A549 (cell line): Measurements from ENCODE around the gene SAP30. TPM values are rescaled to one million over a fixed set of nuclear protein-coding genes. Genes with fewer than 3 reads are reported as not detected.

Source experiments
- ATAC-seq, 2 experiments: fragments of 200-7000 bp in 1 of 2; fragments of >200 bp in 1 of 2; cut with Nextera tagmentation in 1 of 2; cut with Tn5 transposase in 1 of 2; 3 replicates each; pipeline versions ENCODE4 v1.8.0 to v1.9.1; 2018 to 2020; ENCODE audit warnings: mild to moderate bottlenecking in 1 of 2, moderate library complexity in 1 of 2
- CTCF ChIA-PET: fragments of 300-600 bp; sonication (Branson Sonifier 250); formaldehyde crosslinking; extraction: SDS; loops from one replicate; lab custom pipeline; 2021; ENCODE audit warnings: antibody characterized with exemption, inconsistent platforms; lab: Yijun Ruan, JAX
- POLR2A ChIA-PET: fragments of 350-600 bp; formaldehyde crosslinking; extraction: SDS; loops from one replicate; lab custom pipeline; 2021; ENCODE audit warnings: antibody characterized with exemption, inconsistent platforms; lab: Yijun Ruan, JAX
- DNase-seq, 2 experiments: peaks; one replicate each; pipeline versions ENCODE4 v3.0.0 to v3.0.0-alpha.2; 2011 to 2016; ENCODE audit warnings: low read depth in 1 of 2, low spot score in 1 of 2
- FAIRE-seq: peaks from 2 replicates; lab custom pipeline; 2011; peaks lifted over from hg19 to GRCh38; lab: Jason Lieb, UNC
- H3K27ac ChIP-seq, 2 experiments: fragments of >200 bp; sonication (Bioruptor Twin); formaldehyde crosslinking; 3 replicates each; pipeline ENCODE4 v1.5.1; 2016 to 2017
- H3K4me1 ChIP-seq: fragments of >200 bp; sonication (Bioruptor Twin); formaldehyde crosslinking; 3 replicates; pipeline ENCODE4 v1.6.1; 2016
- H3K4me2 ChIP-seq: fragments of >200 bp; sonication (Bioruptor Twin); formaldehyde crosslinking; 3 replicates; pipeline ENCODE4 v1.6.1; 2016
- H3K4me3 ChIP-seq: fragments of >200 bp; sonication (Bioruptor Twin); formaldehyde crosslinking; 3 replicates; pipeline ENCODE4 v1.5.1; 2016
- H3K9me3 ChIP-seq: fragments of >200 bp; sonication (Bioruptor Twin); formaldehyde crosslinking; 3 replicates; pipeline ENCODE4 v1.6.1; 2016
- BHLHE40 ChIP-seq: IDR thresholded peaks from 2 replicates; pipeline ENCODE4 v1.6.1; 2012; ENCODE audit warnings: low read depth, low read length, inconsistent platforms
- CBX2 ChIP-seq: fragments of 200-600 bp; sonication (generic); IDR thresholded peaks from 2 replicates; pipeline ENCODE4 v1.6.1; 2016; ENCODE audit warnings: low read depth, mild to moderate bottlenecking, borderline replicate concordance
- CHD2 ChIP-seq: fragments of 150-350 bp; IDR thresholded peaks from 2 replicates; pipeline ENCODE4 v1.6.1; 2014; ENCODE audit warnings: low read length; ENCODE audit not compliant: partially characterized antibody
- CHD4 ChIP-seq: fragments of 200-600 bp; sonication (generic); IDR thresholded peaks from 2 replicates; pipeline ENCODE4 v1.6.1; 2016; ENCODE audit warnings: antibody characterized with exemption, mild to moderate bottlenecking, borderline replicate concordance
- EHMT2 ChIP-seq: fragments of 200-600 bp; sonication (generic); IDR thresholded peaks from 2 replicates; pipeline ENCODE4 v1.6.1; 2016; ENCODE audit warnings: antibody characterized with exemption, low read depth, mild to moderate bottlenecking, moderate library complexity
- ESRRA ChIP-seq: fragments of 150-350 bp; IDR thresholded peaks from 2 replicates; pipeline ENCODE4 v1.6.1; 2014; ENCODE audit warnings: mild to moderate bottlenecking, low read length, borderline replicate concordance
- FOSL2 ChIP-seq, 2 experiments: fragments of 450-650 bp in 1 of 2; fragments of >200 bp in 1 of 2; sonication (Bioruptor Twin) in 1 of 2; formaldehyde crosslinking; IDR thresholded peaks; 2 replicates each; pipeline versions ENCODE4 v1.5.0 to v1.6.1; 2016 to 2020; ENCODE audit warnings: mild to moderate bottlenecking in 1 of 2, moderate library complexity in 1 of 2
- FOXS1 ChIP-seq: fragments of 250-450 bp; sonication (Bioruptor Pico); IDR thresholded peaks from 2 replicates; pipeline ENCODE4 v1.5.0; 2020; ENCODE audit warnings: mild to moderate bottlenecking, moderate library complexity
- HDAC2 ChIP-seq: fragments of 200-600 bp; sonication (generic); IDR thresholded peaks from 2 replicates; pipeline ENCODE4 v1.6.1; 2016
- HOXB5 ChIP-seq: fragments of 250-450 bp; sonication (Bioruptor Pico); IDR thresholded peaks from 2 replicates; pipeline ENCODE4 v1.5.0; 2020; ENCODE audit warnings: mild to moderate bottlenecking, moderate library complexity
- JUN ChIP-seq, 2 experiments: fragments of >200 bp; sonication (Bioruptor Twin); formaldehyde crosslinking; IDR thresholded peaks; 2 replicates in 1 of 2; 3 replicates in 1 of 2; pipeline ENCODE4 v1.6.1; 2016 to 2017
- KDM1A ChIP-seq: fragments of 200-600 bp; sonication (generic); IDR thresholded peaks from 2 replicates; pipeline ENCODE4 v1.6.1; 2016; ENCODE audit warnings: low read depth, mild to moderate bottlenecking
- MAZ ChIP-seq: fragments of 150-350 bp; IDR thresholded peaks from 2 replicates; pipeline ENCODE4 v1.6.1; 2014; ENCODE audit warnings: antibody characterized with exemption, low read depth, low read length, borderline replicate concordance
- NFE2L2 ChIP-seq: fragments of 150-350 bp; conservative IDR thresholded peaks from 2 replicates; pipeline ENCODE4 v1.6.1; 2014; ENCODE audit warnings: low read length
- PBX3 ChIP-seq: IDR thresholded peaks from 2 replicates; pipeline ENCODE4 v1.6.1; 2012
- POLR2A ChIP-seq: IDR thresholded peaks from 2 replicates; pipeline ENCODE4 v1.6.1; 2012; ENCODE audit warnings: mild to moderate bottlenecking, low read length
- POLR2AphosphoS2 ChIP-seq: conservative IDR thresholded peaks from 2 replicates; pipeline ENCODE4 v1.6.1; 2012; ENCODE audit warnings: low read length, improper control_type of control experiment, inconsistent platforms
- TFCP2L1 ChIP-seq: fragments of 250-450 bp; sonication (Bioruptor Pico); IDR thresholded peaks from 2 replicates; pipeline ENCODE4 v1.5.0; 2021; ENCODE audit warnings: mild to moderate bottlenecking
- ZC3H11A ChIP-seq: fragments of 450-650 bp; IDR thresholded peaks from 2 replicates; pipeline ENCODE4 v1.6.1; 2014; ENCODE audit warnings: antibody characterized with exemption, mild to moderate bottlenecking
- ZFP36 ChIP-seq: fragments of 450-650 bp; IDR thresholded peaks from 2 replicates; pipeline ENCODE4 v1.6.1; 2014; ENCODE audit warnings: borderline replicate concordance; ENCODE audit not compliant: partially characterized antibody
- WGBS: methylation state at CpG from one replicate; pipeline ENCODE4 v1.1.6; 2017; ENCODE audit errors: missing lambda C conversion rate; 5-methylcytosine and 5-hydroxymethylcytosine counted together
- polyA plus RNA-seq, 4 experiments: library from polyadenylated mRNA; depleted of rRNA in 3 of 4; stranded (reverse); fragments of >200 nt; fragmentation: RNase III in 1 of 4; extraction: RNeasy Plus Mini Kit Qiagen cat#74134 plus additional on column Dnase treatment in 1 of 4; gene quantifications; 2 replicates in 3 of 4; 3 replicates in 1 of 4; pipeline ENCODE4 v1.2.3, GENCODE V29; 2011 to 2017
- TF ChIP-seq, protein P1 (sequence below): IDR thresholded peaks from 2 replicates; pipeline ENCODE4 v1.6.1; 2012; ENCODE audit warnings: low read depth, borderline replicate concordance
- TF ChIP-seq, protein P2 (sequence below): fragments of 250-450 bp; sonication (Bioruptor Pico); IDR thresholded peaks from 2 replicates; pipeline ENCODE4 v1.5.0; 2020; ENCODE audit warnings: low read depth, mild to moderate bottlenecking, moderate library complexity

The SAP30 gene
- polyA plus RNA-seq, 2 of the 4 experiments (the other 2 are of a cell fraction), result 18.4 to 19.6 TPM

GRCh38 chr4:173365359-173365996 lies 5.3 kb upstream of the SAP30 start:
- no peak overlapping the region for H3K27ac ChIP-seq
- 50% methylated on average over 2 of the region's 2 CpGs for whole genome bisulfite sequencing
- POLR2A ChIA-PET, result no interaction called here
- H3K9me3 ChIP-seq, result no peaks in the 10 kb centered on the region
- H3K4me2 ChIP-seq, result no peak overlapping the region
- DNase-seq, result no peak
- TF ChIP-seq EHMT2, result no peak
- TF ChIP-seq FOXS1 (CRISPR knock-in tag), result no peak
- TF ChIP-seq, protein P1, sequence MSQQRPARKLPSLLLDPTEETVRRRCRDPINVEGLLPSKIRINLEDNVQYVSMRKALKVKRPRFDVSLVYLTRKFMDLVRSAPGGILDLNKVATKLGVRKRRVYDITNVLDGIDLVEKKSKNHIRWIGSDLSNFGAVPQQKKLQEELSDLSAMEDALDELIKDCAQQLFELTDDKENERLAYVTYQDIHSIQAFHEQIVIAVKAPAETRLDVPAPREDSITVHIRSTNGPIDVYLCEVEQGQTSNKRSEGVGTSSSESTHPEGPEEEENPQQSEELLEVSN, result no peak
- TF ChIP-seq, all 56 proteins: peak for 0
- Histone ChIP-seq H3K4me1 (no peaks in the 10 kb centered on the region), H3K4me3 (no peak overlapping the region)
- CTCF ChIA-PET, result no interaction called here
- FAIRE-seq (no peak), ATAC-seq (no peak)

GRCh38 chr4:173367285-173367684 lies 3.5 kb upstream of the SAP30 start:
- Histone ChIP-seq H3K4me1 (no peaks in the 10 kb centered on the region), H3K27ac (no peak overlapping the region), H3K4me2 (no peak overlapping the region), H3K9me3 (no peaks in the 10 kb centered on the region), H3K4me3 (no peak overlapping the region)
- FAIRE-seq (no peak), DNase-seq (no peak), ATAC-seq (no peak)
- TF ChIP-seq HOXB5 (no peak), CBX2 (no peak), ZC3H11A (no peak), KDM1A (no peak), BHLHE40 (no peak), POLR2AphosphoS2 (no peak), ZFP36 (no peak), NFE2L2 (no peak), HDAC2 (no peak), POLR2A (no peak), CHD4 (no peak), FOXS1 (CRISPR knock-in tag) (no peak), MAZ (no peak), ESRRA (no peak), TFCP2L1 (CRISPR knock-in tag) (no peak)
- TF ChIP-seq, protein P2, sequence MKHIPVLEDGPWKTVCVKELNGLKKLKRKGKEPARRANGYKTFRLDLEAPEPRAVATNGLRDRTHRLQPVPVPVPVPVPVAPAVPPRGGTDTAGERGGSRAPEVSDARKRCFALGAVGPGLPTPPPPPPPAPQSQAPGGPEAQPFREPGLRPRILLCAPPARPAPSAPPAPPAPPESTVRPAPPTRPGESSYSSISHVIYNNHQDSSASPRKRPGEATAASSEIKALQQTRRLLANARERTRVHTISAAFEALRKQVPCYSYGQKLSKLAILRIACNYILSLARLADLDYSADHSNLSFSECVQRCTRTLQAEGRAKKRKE (CRISPR knock-in tag), result no peak
- CTCF ChIA-PET, result interaction anchor here (1.4 kb wide), 1 partner anchor 354 kb away, joined by 3 read pairs; no protein-coding TSS in a partner anchor
- POLR2A ChIA-PET, result interaction anchor here (5.8 kb wide), 1 partner anchor 33 kb away, joined by 116 read pairs; the partner anchor contains the start of gene HMGB2

GRCh38 chr4:173367946-173368345 lies 2.8 kb upstream of the SAP30 start:
- ATAC-seq, result no peak
- no peak overlapping the region for H3K4me2 ChIP-seq
- no peak for DNase-seq

GRCh38 chr4:173370130-173370476 lies 651 bp upstream of the SAP30 start:
- Histone ChIP-seq H3K9me3 (no peaks in the 10 kb centered on the region), H3K27ac (peak overlapping the region; percentile 75 to 81), H3K4me2 (peak overlapping the region; percentile 77), H3K4me3 (peak overlapping the region; percentile 93), H3K4me1 (peaks cover 10% of the 10 kb centered on the region; the same call in 2 of the 3 replicates)
- peak in 1 of 2 experiments; percentile 18 for DNase-seq
- POLR2A ChIA-PET, result interaction anchor here (0.6 to 5.8 kb wide), 8 partner anchors 9 to 515 kb away, joined by 3 to 116 read pairs (median 4); partner anchors contain the start of gene HMGB2
- CTCF ChIA-PET, result interaction anchor here (1.0 to 1.8 kb wide), 3 partner anchors 10 to 36 kb away, joined by 3 to 5 read pairs (median 4); partner anchors contain the start of genes HMGB2 and SCRG1
- peak; percentile 1 to 24; a peak in 3 of 6 replicates for ATAC-seq
- under 1% methylated on average over 14 of the region's 14 CpGs for WGBS
- no peak for FAIRE-seq
- TF ChIP-seq CHD2 (no peak), FOSL2 (IDR thresholded peaks at IDR 0.05) (no peak), FOSL2 (CRISPR knock-in tag; IDR thresholded peaks at IDR 0.05) (no peak), CHD4 (no peak), JUN (IDR thresholded peaks at IDR 0.05) (0 out of 5 replicates have a peak, but pooled peaks of 1 of the 2 experiments have one; percentile 26), PBX3 (no peak), ZC3H11A (no peak)
- TF ChIP-seq, protein P1, result no peak

More at GRCh38 chr4:173367946-173368345, 2.8 kb upstream of the SAP30 start:
- ChIA-PET CTCF (interaction anchor here (1.4 kb wide), 1 partner anchor 354 kb away, joined by 3 read pairs; no protein-coding TSS in a partner anchor), POLR2A (interaction anchor here (5.8 kb wide), 1 partner anchor 33 kb away, joined by 116 read pairs; the partner anchor contains the start of gene HMGB2)
- FAIRE-seq, result no peak
- no peak overlapping the region for H3K27ac ChIP-seq
- no peak for TF ChIP-seq HOXB5
- peaks cover 3% of the 10 kb centered on the region; the same call in 2 of the 3 replicates for H3K4me1 ChIP-seq
- H3K4me3 ChIP-seq, result no peak overlapping the region
- 64% methylated on average over 4 of the region's 4 CpGs for WGBS
- no peaks in the 10 kb centered on the region for H3K9me3 ChIP-seq
